Measurements from ENCODE around the gene FRMD3. TPM values are rescaled to one million over a fixed set of nuclear protein-coding genes. Genes with fewer than 3 reads are reported as not detected.

The FRMD3 gene
- total RNA-seq, 1 experiment from 2014 or later, result 0.55 TPM

GRCh38 chr9:83307066-83307724 is 231.0 kb downstream of the FRMD3 start:
- no peak overlapping the region for H4K5ac ChIP-seq (ENCODE audit: insufficient read length, low read depth, low read length)
- no peak overlapping the region for H3K56ac ChIP-seq (ENCODE audit: insufficient read length, low read depth, low read length)
- no peak overlapping the region for H3K27ac ChIP-seq (ENCODE audit: insufficient read length, low read depth, low read length)
- no peak overlapping the region for H2BK20ac ChIP-seq (ENCODE audit: low read depth, low read length, poor library complexity, severe bottlenecking)
- no peaks in the 10 kb centered on the region for H3K79me1 ChIP-seq (ENCODE audit: insufficient read depth, low read depth, low read length, poor library complexity, severe bottlenecking)
- no peak overlapping the region for H3T11ph ChIP-seq (ENCODE audit: low read length)
- DNase-seq, result no peak
- H4K91ac ChIP-seq (ENCODE audit: insufficient read length, low read depth, low read length), result no peak overlapping the region
- H3K79me2 ChIP-seq (ENCODE audit: insufficient read depth, low read length), result no peaks in the 10 kb centered on the region
- H2BK12ac ChIP-seq (ENCODE audit: insufficient read length, low read depth, low read length), result no peak overlapping the region
- H3K4me2 ChIP-seq (ENCODE audit: insufficient read depth, insufficient read length, low read length), result no peak overlapping the region
- H3K9me3 Mint-ChIP-seq, result no peaks in the 10 kb centered on the region
- WGBS (ENCODE audit: extremely low coverage, insufficient read length, low lambda C conversion rate), result no CpG with 5 or more reads among the region's 2 CpGs
- H3K4ac ChIP-seq (ENCODE audit: low read depth, low read length), result no peak overlapping the region
- H3K27ac Mint-ChIP-seq, result no peak overlapping the region
- H2BK120ac ChIP-seq (ENCODE audit: low read depth, low read length, poor library complexity, severe bottlenecking), result no peak overlapping the region
- H2BK15ac ChIP-seq (ENCODE audit: low read depth, low read length), result no peak overlapping the region
- no peak overlapping the region for H3K23ac ChIP-seq (ENCODE audit: insufficient read length, low read depth, low read length)
- no peak overlapping the region for H3K4me3 Mint-ChIP-seq
- H3K27me3 Mint-ChIP-seq (ENCODE audit: low read depth), result peaks cover 2% of the 10 kb centered on the region; the same call in 1 of the 2 replicates
- no peaks in the 10 kb centered on the region for H3K4me1 ChIP-seq (ENCODE audit: insufficient read depth, low read length)
- peaks cover 7 to 8% of the 10 kb centered on the region in 2 experiments for H3K4me1 Mint-ChIP-seq
- H4K20me1 ChIP-seq (ENCODE audit: control insufficient read depth, insufficient read depth, insufficient read length), result no peaks in the 10 kb centered on the region
- no peak overlapping the region for H3K9ac ChIP-seq (ENCODE audit: extremely low read depth, insufficient read length, low read length)
- no peaks in the 10 kb centered on the region for H3K9me3 ChIP-seq (ENCODE audit: control insufficient read depth, low read depth, low read length)
- no peak for TF ChIP-seq CTCF (conservative IDR thresholded peaks at IDR 0.05)
- H3K23me2 ChIP-seq (ENCODE audit: insufficient read length, low read depth, low read length, poor library complexity, severe bottlenecking), result no peaks in the 10 kb centered on the region
- no peaks in the 10 kb centered on the region for H3K27me3 ChIP-seq (ENCODE audit: insufficient read depth, low read length)
- H2AK5ac ChIP-seq (ENCODE audit: insufficient read length, low read length), result no peak overlapping the region
- no peak overlapping the region for H2AFZ ChIP-seq (ENCODE audit: low read length)
- H2BK5ac ChIP-seq (ENCODE audit: insufficient read length, low read length), result no peak overlapping the region
- H3K18ac ChIP-seq (ENCODE audit: insufficient read length, low read depth, low read length), result no peak overlapping the region
- H3K14ac ChIP-seq (ENCODE audit: insufficient read depth, low read length), result no peak overlapping the region
- no peaks in the 10 kb centered on the region for H3K36me3 Mint-ChIP-seq (ENCODE audit: insufficient read depth in 1 of 3, low read depth in 3 of 3)
- H4K8ac ChIP-seq (replicated peaks; ENCODE audit: insufficient read length, low read depth, low read length), result no peak overlapping the region

Data from H9 (cell line).